H1 (cell line): ENCODE measurements around the gene ARHGAP12. TPM values are rescaled to one million over a fixed set of nuclear protein-coding genes. Genes with fewer than 3 reads are reported as not detected.

Experiments
- CTCF ChIA-PET: fragments of 300-600 bp; sonication (Branson Sonifier 250); formaldehyde crosslinking; loops from one replicate; lab custom pipeline; 2021; ENCODE audit not compliant: partially characterized antibody; lab: Charles Lee
- POLR2A ChIA-PET: fragments of 300-600 bp; sonication (Branson Sonifier 250); formaldehyde crosslinking; loops from one replicate; lab custom pipeline; 2021; ENCODE audit warnings: inconsistent platforms; ENCODE audit not compliant: partially characterized antibody; lab: Charles Lee
- DNase-seq, 2 experiments: peaks; one replicate each; pipeline versions ENCODE4 v3.0.0 to v3.0.0-alpha.2; 2010 to 2022; ENCODE audit warnings: low spot score in 2 of 2, low read depth in 1 of 2, mixed read lengths in 1 of 2
- FAIRE-seq: peaks from 2 replicates; lab custom pipeline; 2011; peaks lifted over from hg19 to GRCh38; lab: Jason Lieb, UNC
- H2AFZ ChIP-seq: 2 replicates; pipeline ENCODE4 v1.8.1; 2012; ENCODE audit warnings: low read length, inconsistent platforms
- H2AK5ac ChIP-seq: 2 replicates; pipeline ENCODE4 v1.6.1; 2013; ENCODE audit warnings: low read depth, low read length
- H2BK120ac ChIP-seq: replicated peaks from 2 replicates; pipeline ENCODE3; 2013; ENCODE audit warnings: low read depth, low read length, inconsistent platforms
- H2BK12ac ChIP-seq: 2 replicates; pipeline ENCODE4 v1.6.1; 2013; ENCODE audit warnings: low read depth, low read length
- H2BK15ac ChIP-seq: 2 replicates; pipeline ENCODE4 v1.6.1; 2013; ENCODE audit warnings: low read length
- H2BK20ac ChIP-seq: 2 replicates; pipeline ENCODE4 v1.6.1; 2013; ENCODE audit warnings: low read length
- H2BK5ac ChIP-seq: 2 replicates; pipeline ENCODE4 v1.6.1; 2013; ENCODE audit warnings: low read depth, low read length
- H3K14ac ChIP-seq: 2 replicates; pipeline ENCODE4 v1.6.1; 2013; ENCODE audit warnings: inconsistent platforms; ENCODE audit not compliant: insufficient read length
- H3K18ac ChIP-seq: 2 replicates; pipeline ENCODE4 v1.6.1; 2013; ENCODE audit warnings: low read length; ENCODE audit errors: extremely low read depth
- H3K23ac ChIP-seq: 2 replicates; pipeline ENCODE4 v1.6.1; 2013; ENCODE audit warnings: inconsistent platforms; ENCODE audit not compliant: insufficient read length
- H3K23me2 ChIP-seq: 2 replicates; pipeline ENCODE4 v1.6.1; 2013; ENCODE audit warnings: low read depth, low read length
- H3K27ac ChIP-seq: 2 replicates; pipeline ENCODE4 v1.6.1; 2011; ENCODE audit warnings: low read depth, low read length, inconsistent platforms
- H3K27me3 ChIP-seq, 4 experiments: replicated peaks in 1 of 4; 1 replicate in 1 of 4; 2 replicates in 3 of 4; pipeline versions ENCODE4 v1.6.1 to v1.8.1; 2011 to 2013; ENCODE audit warnings: low read length in 3 of 4, mild to moderate bottlenecking in 3 of 4, inconsistent platforms in 2 of 4, mixed read lengths in 2 of 4, moderate library complexity in 1 of 4; ENCODE audit not compliant: control insufficient read depth in 3 of 4, insufficient read depth in 3 of 4; ENCODE audit errors: extremely low read depth in 1 of 4
- H3K36me3 ChIP-seq, 4 experiments: 2 replicates each; pipeline versions ENCODE4 v1.6.1 to v1.8.1; 2011 to 2013; ENCODE audit warnings: mild to moderate bottlenecking in 4 of 4, low read length in 3 of 4, moderate library complexity in 2 of 4, control low read depth in 1 of 4, inconsistent platforms in 1 of 4; ENCODE audit not compliant: insufficient read depth in 4 of 4, control insufficient read depth in 2 of 4
- H3K4ac ChIP-seq: replicated peaks from 2 replicates; pipeline ENCODE3; 2013; ENCODE audit warnings: low read length, low read depth, mixed read lengths, inconsistent platforms; ENCODE audit not compliant: insufficient read length
- H3K4me1 ChIP-seq, 4 experiments: replicated peaks in 1 of 4; 1 replicate in 1 of 4; 2 replicates in 3 of 4; pipeline versions ENCODE4 v1.6.1 to v1.8.1; 2011 to 2013; ENCODE audit warnings: low read length in 3 of 4, inconsistent platforms in 2 of 4, mixed read lengths in 1 of 4; ENCODE audit not compliant: insufficient read depth in 4 of 4, control insufficient read depth in 3 of 4
- H3K4me2 ChIP-seq, 2 experiments: 2 replicates each; pipeline versions ENCODE4 v1.6.1 to v1.8.1; 2011 to 2013; ENCODE audit warnings: low read depth in 2 of 2, low read length in 2 of 2, control low read depth in 1 of 2, inconsistent platforms in 1 of 2, mild to moderate bottlenecking in 1 of 2; ENCODE audit not compliant: insufficient read depth in 1 of 2
- H3K4me3 ChIP-seq, 4 experiments: fragments of 200-600, 300-600 bp in 1 of 4; sonication (generic), shearing (Covaris generic), sonication (Bioruptor Twin) in 1 of 4; 2 replicates each; pipeline versions ENCODE4 v1.5.1 to v1.8.1; 2011 to 2016; ENCODE audit warnings: low read length in 4 of 4, low read depth in 3 of 4, control low read depth in 2 of 4, inconsistent platforms in 2 of 4, mild to moderate bottlenecking in 2 of 4, mixed read lengths in 1 of 4, moderate library complexity in 1 of 4; ENCODE audit not compliant: insufficient read depth in 2 of 4; ENCODE audit errors: extremely low read depth in 1 of 4
- H3K56ac ChIP-seq: replicated peaks from 2 replicates; pipeline ENCODE3; 2013; ENCODE audit warnings: low read depth, mild to moderate bottlenecking, mixed read lengths, low read length, inconsistent platforms; ENCODE audit not compliant: insufficient read length
- H3K79me1 ChIP-seq: 2 replicates; pipeline ENCODE4 v1.6.1; 2013; ENCODE audit warnings: low read depth, low read length, control low read depth
- H3K79me2 ChIP-seq, 2 experiments: 2 replicates each; pipeline versions ENCODE4 v1.6.1 to v1.8.1; 2012 to 2013; ENCODE audit warnings: low read length in 2 of 2, mild to moderate bottlenecking in 2 of 2, inconsistent platforms in 1 of 2; ENCODE audit not compliant: insufficient read depth in 2 of 2, control insufficient read depth in 1 of 2
- H3K9ac ChIP-seq, 4 experiments: replicated peaks in 1 of 4; 1 replicate in 1 of 4; 2 replicates in 3 of 4; pipeline versions ENCODE4 v1.6.1 to v1.8.1; 2011 to 2013; ENCODE audit warnings: low read depth in 3 of 4, low read length in 3 of 4, control low read depth in 2 of 4, mild to moderate bottlenecking in 2 of 4, moderate library complexity in 2 of 4, inconsistent platforms in 1 of 4; ENCODE audit errors: extremely low read depth in 1 of 4
- H3K9me3 ChIP-seq, 2 experiments: 2 replicates each; pipeline versions ENCODE4 v1.6.1 to v1.8.1; 2012 to 2013; ENCODE audit warnings: mild to moderate bottlenecking in 2 of 2, moderate library complexity in 2 of 2, control low read depth in 1 of 2, inconsistent platforms in 1 of 2, low read depth in 1 of 2, low read length in 1 of 2, mixed read lengths in 1 of 2; ENCODE audit not compliant: insufficient read depth in 2 of 2
- H4K20me1 ChIP-seq, 2 experiments: replicated peaks in 1 of 2; 2 replicates each; pipeline versions ENCODE3 to v1.8.1; 2011 to 2013; ENCODE audit warnings: inconsistent platforms in 2 of 2, low read length in 2 of 2, mild to moderate bottlenecking in 1 of 2; ENCODE audit not compliant: insufficient read depth in 2 of 2, control insufficient read depth in 1 of 2
- H4K5ac ChIP-seq: 2 replicates; pipeline ENCODE4 v1.6.1; 2013; ENCODE audit warnings: low read length, low read depth, mixed read lengths, inconsistent platforms; ENCODE audit not compliant: insufficient read length
- H4K8ac ChIP-seq: 2 replicates; pipeline ENCODE4 v1.8.0; 2013; ENCODE audit warnings: mild to moderate bottlenecking, moderate library complexity, low read length, inconsistent platforms; ENCODE audit not compliant: insufficient read depth; ENCODE audit errors: extremely low read depth
- H4K91ac ChIP-seq: replicated peaks from 2 replicates; pipeline ENCODE3; 2013; ENCODE audit warnings: low read length, mixed read lengths, inconsistent platforms; ENCODE audit not compliant: insufficient read length
- BACH1 ChIP-seq: IDR thresholded peaks from 2 replicates; pipeline ENCODE4 v1.6.1; 2012; ENCODE audit warnings: low read length, improper control_type of control experiment
- BCL11A ChIP-seq, 2 experiments: IDR thresholded peaks; one replicate each; pipeline ENCODE4 v1.6.1; 2011; ENCODE audit warnings: low read depth in 2 of 2, low read length in 2 of 2, mild to moderate bottlenecking in 2 of 2
- CBX5 ChIP-seq: fragments of 300-800, 300-1000 bp; sonication (generic); IDR thresholded peaks from 2 replicates; pipeline ENCODE4 v1.7.1; 2016; ENCODE audit warnings: antibody characterized with exemption, low read length, low read depth
- CHD1 ChIP-seq: IDR thresholded peaks from 2 replicates; pipeline ENCODE4 v1.6.1; 2012; ENCODE audit warnings: low read depth, low read length, improper control_type of control experiment
- HDAC2 ChIP-seq, 2 experiments: fragments of 300-600 bp in 1 of 2; sonication (generic) in 1 of 2; IDR thresholded peaks; 2 replicates each; pipeline ENCODE4 v1.6.1; 2011 to 2012; ENCODE audit warnings: low read depth in 2 of 2, low read length in 2 of 2, mild to moderate bottlenecking in 2 of 2, moderate library complexity in 2 of 2, borderline replicate concordance in 1 of 2, inconsistent platforms in 1 of 2
- KDM1A ChIP-seq: fragments of 200-600, 300-600 bp; sonication (generic); IDR thresholded peaks from 2 replicates; pipeline ENCODE4 v1.7.1; 2016; ENCODE audit warnings: mild to moderate bottlenecking, low read length, borderline replicate concordance
- KDM4A ChIP-seq: IDR thresholded peaks from one replicate; pipeline ENCODE4 v1.7.1; 2012; ENCODE audit warnings: low read depth, mild to moderate bottlenecking, moderate library complexity, low read length, inconsistent platforms; ENCODE audit not compliant: severe bottlenecking
- MAFK ChIP-seq: IDR thresholded peaks from 2 replicates; pipeline ENCODE4 v1.6.1; 2012; ENCODE audit warnings: low read depth, mild to moderate bottlenecking, improper control_type of control experiment, low read length
- NRF1 ChIP-seq: IDR thresholded peaks from 2 replicates; pipeline ENCODE4 v1.6.1; 2011; ENCODE audit warnings: mild to moderate bottlenecking, low read depth, low read length, improper control_type of control experiment
- POLR2A ChIP-seq, 2 experiments: IDR thresholded peaks; 1 replicate in 1 of 2; 2 replicates in 1 of 2; pipeline ENCODE4 v1.6.1; 2011; ENCODE audit warnings: low read depth in 2 of 2, low read length in 2 of 2, mild to moderate bottlenecking in 2 of 2; ENCODE audit errors: control extremely low read depth in 1 of 2
- ZNF274 ChIP-seq: IDR thresholded peaks from 2 replicates; pipeline ENCODE4 v1.7.0; 2012; ENCODE audit warnings: low read length, borderline replicate concordance; ENCODE audit errors: extremely low read depth
- polyA plus RNA-seq, 7 experiments: library from polyadenylated mRNA; depleted of rRNA in 3 of 7; stranded (reverse) in 5 of 7; unstranded in 2 of 7; fragments of >200 nt in 5 of 7; fragments of 200-250 nt in 2 of 7; gene quantifications; 1 replicate in 5 of 7; 2 replicates in 1 of 7; 4 replicates in 1 of 7; pipeline versions ENCODE4 v1.2.1 to v1.2.3, GENCODE V29; 2011 to 2013; ENCODE audit warnings: missing spikeins in 2 of 7, mixed read lengths in 2 of 7
- total RNA-seq: library from RNA; stranded (reverse); fragmentation: NEBNext Ultra II Directional; extraction: Animal tissue kit (Norgen Biotek cat#: 25700); gene quantifications from 2 replicates; pipeline ENCODE4 v1.2.1, GENCODE V29; 2021
- TF ChIP-seq, protein P1 (sequence below): IDR thresholded peaks from 2 replicates; pipeline ENCODE4 v1.6.1; 2012; ENCODE audit warnings: low read length, inconsistent platforms

ARHGAP12 gene
- total and polyA plus RNA-seq, 2 of the 8 experiments (the other 6 are each of a cell fraction or from before 2014, with no cell fraction given): 10.1 to 39.0 TPM

DNA sequence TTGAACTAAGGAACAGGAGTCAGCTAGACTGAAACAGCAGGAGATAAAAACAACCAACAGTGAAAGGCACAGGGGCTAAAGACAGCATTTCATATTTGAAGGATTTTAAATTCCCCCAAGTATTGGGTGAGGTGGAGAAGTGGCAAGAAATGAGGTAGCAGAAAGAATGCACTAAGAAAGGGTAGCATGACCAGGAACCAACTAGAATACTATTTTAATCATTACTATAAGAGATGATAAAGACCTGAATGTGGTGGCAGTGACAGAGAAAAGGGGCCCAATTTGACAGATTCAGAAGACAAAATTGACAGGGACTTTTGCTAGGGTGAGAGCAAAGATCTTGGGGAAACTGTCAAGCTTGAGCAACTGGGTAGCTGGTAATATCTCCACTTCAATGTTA lies 94.9 kb downstream of the ARHGAP12 start:
- Histone ChIP-seq H4K20me1 (no peaks in the 10 kb centered on the region), H2AFZ (no peak overlapping the region), H3K36me3 (no peaks in the 10 kb centered on the region), H3K56ac (no peak overlapping the region), H4K5ac (no peak overlapping the region), H3K23ac (no peak overlapping the region), H3K79me2 (no peaks in the 10 kb centered on the region; a peak in 1 of 4 replicates), H3K23me2 (0 out of 2 replicates have a peak, but pooled peaks cover 3% of the 10 kb centered on the region), H2BK20ac (no peak overlapping the region), H4K8ac (no peak overlapping the region), H3K4ac (no peak overlapping the region), H2BK15ac (no peak overlapping the region), H3K27ac (no peak overlapping the region), H4K91ac (no peak overlapping the region), H3K9ac (no peak overlapping the region), H3K9me3 (no peaks in the 10 kb centered on the region), H2BK120ac (no peak overlapping the region), H3K14ac (no peak overlapping the region), H3K4me2 (no peak overlapping the region), H3K4me3 (no peak overlapping the region), H2BK5ac (no peak overlapping the region), H3K18ac (no peak overlapping the region), H2AK5ac (no peak overlapping the region), H3K4me1 (peaks cover 0 to 4% (median 0%) of the 10 kb centered on the region in 4 experiments; a peak in 1 of 7 replicates), H2BK12ac (no peak overlapping the region), H3K79me1 (no peaks in the 10 kb centered on the region; the same call in 1 of the 2 replicates), H3K27me3 (no peaks in the 10 kb centered on the region)
- TF ChIP-seq BCL11A (IDR thresholded peaks at IDR 0.05; ENCODE audit: low read depth in 2 of 2, low read length in 2 of 2) (no peak), ZNF274 (no peak), KDM4A (no peak), CHD1 (no peak), NRF1 (no peak), CBX5 (no peak), KDM1A (no peak), BACH1 (no peak), POLR2A (IDR thresholded peaks at IDR 0.05; ENCODE audit: control extremely low read depth in 1 of 2, low read depth in 2 of 2, low read length in 2 of 2) (no peak), HDAC2 (IDR thresholded peaks at IDR 0.05; ENCODE audit: borderline replicate concordance in 1 of 2, low read depth in 2 of 2, low read length in 2 of 2) (no peak), MAFK (no peak)
- TF ChIP-seq, protein P1, sequence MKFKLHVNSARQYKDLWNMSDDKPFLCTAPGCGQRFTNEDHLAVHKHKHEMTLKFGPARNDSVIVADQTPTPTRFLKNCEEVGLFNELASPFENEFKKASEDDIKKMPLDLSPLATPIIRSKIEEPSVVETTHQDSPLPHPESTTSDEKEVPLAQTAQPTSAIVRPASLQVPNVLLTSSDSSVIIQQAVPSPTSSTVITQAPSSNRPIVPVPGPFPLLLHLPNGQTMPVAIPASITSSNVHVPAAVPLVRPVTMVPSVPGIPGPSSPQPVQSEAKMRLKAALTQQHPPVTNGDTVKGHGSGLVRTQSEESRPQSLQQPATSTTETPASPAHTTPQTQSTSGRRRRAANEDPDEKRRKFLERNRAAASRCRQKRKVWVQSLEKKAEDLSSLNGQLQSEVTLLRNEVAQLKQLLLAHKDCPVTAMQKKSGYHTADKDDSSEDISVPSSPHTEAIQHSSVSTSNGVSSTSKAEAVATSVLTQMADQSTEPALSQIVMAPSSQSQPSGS: no peak
- no peak for DNase-seq
- FAIRE-seq: no peak
- CTCF ChIA-PET: interaction anchor here (1.4 kb wide), 1 partner anchor 19 kb away, joined by 4 read pairs; no protein-coding TSS in a partner anchor
- POLR2A ChIA-PET: no interaction called here
